Stimulated activated CD4-positive, alpha-beta T cell treated with anti-CD3 and anti-CD28 coated beads, TNF-alpha, amount 100 ng/mL, for 24 hours (primary cell): ENCODE data around the gene CELSR1.
A peak's percentile ranks its signal among the peaks of the same experiment; 100 is the strongest.

Source experiments
- DNase-seq, 3 experiments: peaks; one replicate each; pipeline ENCODE4 v3.0.0-alpha.2; 2020; ENCODE audit warnings: low read depth in 3 of 3

The CELSR1 gene

GRCh38 chr22:46576556-46577367, 39.3 kb upstream of the CELSR1 start:
- peak in 2 of 3 experiments; percentile 34 to 57 for DNase-seq

- DNase-seq = no peak
Observed at GRCh38 chr22:46575911-46576555, 38.6 kb upstream of the CELSR1 start.

DNA sequence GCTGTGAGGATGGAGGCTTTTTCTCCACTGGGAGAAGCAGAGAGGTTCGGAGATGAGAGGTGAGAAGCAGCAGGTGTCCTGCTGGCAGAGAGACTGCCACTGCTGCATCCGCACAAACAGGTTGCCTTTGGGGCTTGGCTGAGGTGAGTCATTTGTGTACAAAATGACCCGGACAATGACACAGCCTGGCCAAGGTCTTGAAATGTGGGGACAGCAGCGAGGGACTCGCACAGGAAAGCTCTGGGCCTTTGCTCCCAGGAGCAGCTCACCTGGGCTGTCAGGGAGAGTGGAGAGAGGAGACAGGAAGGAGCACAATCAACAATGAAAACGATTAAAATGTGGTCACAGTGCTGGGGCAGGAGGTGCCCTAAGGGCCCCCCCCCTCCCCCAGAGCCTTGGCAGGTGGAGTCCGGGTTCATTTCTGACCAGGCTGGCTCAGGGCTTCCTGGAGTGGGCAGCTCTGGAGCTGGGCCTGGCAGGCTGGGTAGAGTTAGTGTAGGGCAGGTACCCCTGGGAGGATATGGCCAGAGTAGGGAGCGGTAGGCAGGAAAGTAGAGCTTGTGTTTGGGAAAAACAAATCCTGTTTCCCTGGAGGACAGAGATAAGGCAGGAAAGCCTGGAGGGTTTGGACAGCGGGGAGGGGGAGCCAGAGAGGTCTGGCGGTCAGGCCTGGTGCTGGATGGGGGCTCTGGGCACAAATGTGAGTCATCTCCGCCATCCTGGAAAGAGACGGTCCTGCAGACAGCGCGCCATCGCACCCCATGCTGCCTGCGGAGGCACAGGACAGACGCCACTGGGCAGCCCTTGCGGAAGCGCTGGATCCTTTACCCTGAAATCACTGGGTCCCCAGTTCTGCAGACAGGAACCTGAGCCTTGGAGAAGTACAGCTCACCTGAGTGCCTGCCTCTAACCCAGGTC, 37.8 kb upstream of the CELSR1 start:
- no peak for DNase-seq

- no peak for DNase-seq
Observed at GRCh38 chr22:46574438-46574992, 37.1 kb upstream of the CELSR1 start.

GRCh38 chr22:46573781-46574437, 36.5 kb upstream of the CELSR1 start:
- DNase-seq = no peak

- no peak for DNase-seq
Observed at GRCh38 chr22:46572911-46573780, 35.7 kb upstream of the CELSR1 start.

- no peak for DNase-seq
Observed at GRCh38 chr22:46571642-46572250, 34.3 kb upstream of the CELSR1 start.

GRCh38 chr22:46569848-46570695, 32.7 kb upstream of the CELSR1 start:
- no peak for DNase-seq

- no peak for DNase-seq
Observed at GRCh38 chr22:46569055-46569847, 31.8 kb upstream of the CELSR1 start.

DNA sequence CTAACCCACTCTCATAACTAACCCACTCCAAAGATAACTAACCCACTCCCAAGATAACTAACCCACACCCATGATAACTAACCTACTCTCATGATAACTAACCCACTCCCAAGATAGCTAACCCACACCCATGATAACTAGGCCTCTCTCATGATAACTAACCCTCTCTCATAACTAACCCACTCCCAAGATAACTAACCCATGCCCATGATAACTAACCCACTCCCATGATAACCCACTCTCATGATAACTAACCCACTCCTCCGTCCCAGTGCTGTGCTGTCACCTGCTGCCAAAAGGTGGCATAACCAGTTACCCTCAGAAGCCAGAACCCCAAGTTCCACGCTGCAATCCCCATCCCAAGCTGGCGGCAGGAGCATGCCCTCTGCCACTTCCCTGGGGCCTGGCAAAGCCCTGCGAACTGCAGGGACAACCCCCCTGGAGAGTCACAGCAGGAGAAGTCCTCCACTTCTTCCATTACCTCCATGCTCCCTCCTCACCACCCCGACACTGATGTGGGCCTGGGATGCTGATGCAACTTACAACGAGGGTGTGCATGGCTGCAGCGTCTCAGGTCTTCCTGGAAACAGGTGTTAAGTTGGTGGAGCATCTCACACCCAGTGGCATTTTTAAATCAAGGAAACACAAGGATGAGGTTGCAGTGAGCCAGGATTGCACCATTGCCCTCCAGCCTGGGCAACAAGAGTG, 30.8 kb upstream of the CELSR1 start:
- no peak for DNase-seq

- DNase-seq = no peak
Observed at GRCh38 chr22:46567471-46567870, 30.1 kb upstream of the CELSR1 start.

GRCh38 chr22:46564084-46564714, 26.8 kb upstream of the CELSR1 start:
- DNase-seq = no peak

DNA sequence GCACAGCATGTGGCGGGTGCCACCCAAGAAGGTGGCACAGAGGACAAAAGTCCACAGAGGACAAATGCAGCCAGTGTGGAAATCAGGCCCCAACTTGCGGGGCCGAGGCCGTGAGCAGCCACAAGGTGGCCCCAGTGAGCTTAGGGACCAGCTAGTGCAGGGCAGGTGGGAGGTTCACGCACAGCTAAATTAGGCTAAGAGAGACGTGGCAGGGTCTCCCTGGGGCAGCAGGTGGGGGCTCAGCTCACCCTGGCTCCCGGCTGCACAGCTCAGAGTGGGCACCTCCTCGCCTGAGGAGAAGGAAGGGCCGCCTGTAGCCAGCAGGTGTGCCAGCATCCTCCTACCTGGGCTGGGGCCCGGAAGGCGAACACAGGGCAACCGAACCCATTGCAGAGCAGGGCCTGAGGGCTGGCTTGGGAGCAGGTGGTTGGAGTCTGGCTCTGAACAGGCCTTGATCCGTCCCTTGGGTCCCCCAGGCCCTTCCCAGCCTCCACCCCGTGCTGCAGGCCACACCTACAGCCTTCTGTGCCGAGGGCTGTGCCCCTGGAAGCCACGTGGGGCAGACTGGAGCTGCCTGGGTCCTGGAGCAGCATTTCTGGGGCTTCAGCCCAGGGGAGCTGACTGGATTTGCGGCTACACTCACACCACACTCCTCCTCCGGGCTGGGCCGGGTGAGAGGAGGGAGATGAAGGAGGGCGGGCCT, 26.1 kb upstream of the CELSR1 start:
- DNase-seq = peak; percentile 58 to 80 (median 59)

GRCh38 chr22:46561435-46561905, 24.1 kb upstream of the CELSR1 start:
- no peak for DNase-seq

GRCh38 chr22:46560696-46561295, 23.4 kb upstream of the CELSR1 start:
- no peak for DNase-seq
